NCI-H345 treated with DMSO at 0.1 percent for 48 hours (cell line): ENCODE results near the gene ZHX3.

ENCODE experiments used
- DNase-seq: peaks from one replicate; lab custom pipeline; 2025; ENCODE audit not compliant: unreplicated experiment; lab: John Stamatoyannopoulos, UW

ZHX3 gene

GRCh38 chr20:41192575-41192974 is 125.0 kb downstream of the ZHX3 start:
- no peak for DNase-seq

GRCh38 chr20:41191562-41192500 is 125.7 kb downstream of the ZHX3 start:
- DNase-seq, result no peak

DNA sequence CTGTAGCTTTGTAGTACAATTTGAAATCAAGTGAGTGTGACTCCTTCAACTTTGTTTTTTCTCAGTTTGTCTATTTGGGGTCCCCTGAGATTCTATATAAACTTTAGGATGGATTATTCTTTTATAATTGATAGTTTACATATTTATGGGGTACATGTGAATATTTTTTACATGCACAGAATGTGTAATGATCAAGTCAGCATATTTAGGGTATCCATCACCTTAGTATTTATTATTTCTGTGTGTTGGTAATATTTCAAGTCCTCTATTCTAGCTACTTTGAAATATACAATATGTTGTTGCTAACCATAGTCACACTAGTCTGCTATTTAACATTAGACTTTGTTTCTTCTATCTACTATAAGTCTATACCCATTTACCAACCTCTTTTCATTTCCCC is 129.9 kb downstream of the ZHX3 start:
- no peak for DNase-seq

GRCh38 chr20:41185013-41185757 is 132.3 kb downstream of the ZHX3 start:
- no peak for DNase-seq

DNA sequence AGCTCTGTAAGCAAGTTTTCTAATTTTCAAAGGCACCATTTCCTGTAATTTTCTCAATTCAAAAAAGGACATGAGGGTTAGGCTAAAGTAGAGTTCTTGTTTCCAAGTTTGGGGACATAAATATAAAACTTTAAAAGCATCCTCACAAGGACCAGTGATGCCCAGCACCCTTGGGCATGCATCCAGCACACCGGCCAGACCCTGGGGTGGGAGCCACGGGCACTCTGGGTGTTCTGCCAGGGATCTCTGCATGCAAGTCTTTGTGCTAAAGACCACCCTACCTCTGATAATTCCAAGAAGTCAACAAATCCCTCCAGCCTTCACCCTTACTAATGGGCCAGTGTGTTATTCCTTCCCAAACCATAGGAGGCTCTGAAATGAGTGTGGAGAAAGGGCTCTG is 133.7 kb downstream of the ZHX3 start:
- no peak for DNase-seq

GRCh38 chr20:41183391-41183790 is 134.1 kb downstream of the ZHX3 start:
- DNase-seq, result no peak

GRCh38 chr20:41182296-41183212 is 135.0 kb downstream of the ZHX3 start:
- DNase-seq, result no peak

DNA sequence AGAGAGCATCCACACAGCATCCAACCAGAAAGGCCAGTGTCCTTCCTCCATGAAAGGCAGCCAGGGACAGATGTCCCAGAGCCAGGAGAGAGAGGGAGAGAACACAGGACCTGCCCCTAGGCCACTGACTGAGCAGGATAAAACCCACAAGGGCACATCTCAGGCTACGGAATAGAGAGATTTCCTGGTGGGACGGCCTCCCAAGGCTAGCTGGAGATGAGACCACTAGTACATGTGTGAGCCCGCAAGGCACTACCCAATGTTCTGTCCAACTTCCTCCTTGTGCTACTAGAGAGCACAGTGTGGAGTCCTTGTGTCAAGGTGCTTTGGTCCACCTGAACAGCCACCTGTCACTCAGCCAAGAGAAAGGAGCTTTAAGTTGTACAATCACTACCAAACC is 136.0 kb downstream of the ZHX3 start:
- DNase-seq, result no peak

- DNase-seq, result no peak
These were observed 136.8 kb downstream of the ZHX3 start for GRCh38 chr20:41180599-41181333.

GRCh38 chr20:41179961-41180360 is 137.6 kb downstream of the ZHX3 start:
- no peak for DNase-seq

GRCh38 chr20:41178904-41179432 is 138.6 kb downstream of the ZHX3 start:
- peak; percentile 98 for DNase-seq

- peak; percentile 6 for DNase-seq
These were observed 139.0 kb downstream of the ZHX3 start for GRCh38 chr20:41178495-41178894.

- DNase-seq, result no peak
These were observed 139.9 kb downstream of the ZHX3 start for GRCh38 chr20:41177636-41178035.

GRCh38 chr20:41176711-41177552 is 140.6 kb downstream of the ZHX3 start:
- DNase-seq, result no peak

GRCh38 chr20:41175727-41176330 is 141.7 kb downstream of the ZHX3 start:
- no peak for DNase-seq

DNA sequence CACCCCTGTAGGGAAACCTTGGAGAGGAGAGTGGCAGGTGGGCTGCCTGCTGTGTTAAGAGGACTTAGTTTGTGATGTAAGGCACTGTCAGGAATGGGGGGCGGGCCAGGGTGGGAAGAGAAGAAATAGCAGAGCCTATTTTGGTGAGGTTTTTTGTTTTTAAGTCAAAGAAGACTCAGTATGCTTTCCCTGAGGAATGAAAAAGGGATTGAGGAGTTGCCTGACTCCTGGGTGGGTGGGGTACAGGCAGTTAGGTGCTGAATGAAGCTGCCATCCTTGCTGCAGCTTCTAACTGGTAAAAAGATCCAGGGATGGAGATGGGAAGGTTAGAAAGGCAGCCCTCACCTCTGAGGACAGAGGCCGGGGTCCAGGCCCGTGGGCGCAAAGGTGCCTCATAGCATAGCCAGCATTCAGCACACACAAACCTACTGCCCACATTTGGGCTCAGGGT is 142.3 kb downstream of the ZHX3 start:
- no peak for DNase-seq

DNA sequence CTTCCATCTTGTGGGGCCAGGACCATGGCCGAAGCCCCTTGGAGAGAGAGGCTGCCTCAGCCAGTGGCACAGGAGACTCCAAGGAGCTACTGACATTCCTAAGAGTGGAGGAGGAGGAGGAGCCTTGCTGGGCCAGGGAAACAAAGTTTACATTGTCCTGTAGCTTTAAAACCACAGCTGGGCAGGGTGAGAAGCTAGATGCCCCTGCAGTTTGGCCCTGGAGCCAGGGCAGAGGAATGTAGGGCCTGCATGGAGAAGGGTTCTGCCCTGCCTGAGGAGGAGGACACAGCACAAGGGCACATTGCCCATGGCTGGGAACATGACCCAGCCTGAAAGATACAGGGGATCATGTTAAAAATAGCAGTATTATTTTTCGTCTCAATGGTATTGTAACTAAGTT is 142.7 kb downstream of the ZHX3 start:
- no peak for DNase-seq

DNA sequence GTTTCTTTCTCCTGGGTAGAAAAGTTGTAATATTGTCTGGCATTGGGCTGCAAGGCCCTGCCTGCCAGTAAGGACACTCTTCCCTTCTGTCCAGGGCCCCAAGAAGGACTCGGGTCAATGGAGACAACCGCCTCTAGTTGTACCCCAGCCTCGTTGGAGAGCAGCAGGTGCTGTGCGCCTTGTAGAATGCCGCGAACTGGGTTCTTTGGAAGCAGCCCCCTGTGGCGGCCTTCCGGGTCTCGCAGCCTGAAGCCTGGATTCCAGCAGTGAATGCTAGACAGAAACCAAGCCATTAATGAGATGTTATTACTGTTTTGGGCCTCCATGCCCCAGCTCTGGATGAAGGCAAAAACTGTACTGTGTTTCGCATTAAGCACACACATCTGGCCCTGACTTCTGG is 143.2 kb downstream of the ZHX3 start:
- no peak for DNase-seq
